Fibroblast of peridontal ligament (primary cell): ENCODE measurements around the gene OBSCN.
A peak's percentile ranks its signal among the peaks of the same experiment; 100 is the strongest.

ENCODE experiments used
- DNase-seq: peaks from one replicate; pipeline ENCODE4 v3.0.0-alpha.2; 2010; ENCODE audit errors: extremely low read depth

OBSCN gene

GRCh38 chr1:228368801-228369607 lies 161.2 kb downstream of the OBSCN start:
- DNase-seq, result no peak

GRCh38 chr1:228369608-228370438 lies 162.0 kb downstream of the OBSCN start:
- DNase-seq, result no peak

- DNase-seq, result no peak
Measured at GRCh38 chr1:228370439-228370940, 162.6 kb downstream of the OBSCN start.

GRCh38 chr1:228370941-228371740 lies 163.3 kb downstream of the OBSCN start:
- DNase-seq, result no peak

- DNase-seq, result no peak
Measured at GRCh38 chr1:228371741-228372182, 163.9 kb downstream of the OBSCN start.

GRCh38 chr1:228372183-228373003 lies 164.5 kb downstream of the OBSCN start:
- no peak for DNase-seq

GRCh38 chr1:228373004-228373680 lies 165.3 kb downstream of the OBSCN start:
- no peak for DNase-seq

GRCh38 chr1:228373681-228374571 lies 166.1 kb downstream of the OBSCN start:
- no peak for DNase-seq

GRCh38 chr1:228374711-228375577 lies 167.1 kb downstream of the OBSCN start:
- DNase-seq, result peak; percentile 100

- no peak for DNase-seq
Measured at GRCh38 chr1:228375578-228376261, 167.9 kb downstream of the OBSCN start.

- peak; percentile 25 for DNase-seq
Measured at GRCh38 chr1:228376262-228376628, 168.4 kb downstream of the OBSCN start.

GRCh38 chr1:228376651-228377631 lies 169.1 kb downstream of the OBSCN start:
- DNase-seq, result no peak

GRCh38 chr1:228377664-228378089 lies 169.8 kb downstream of the OBSCN start:
- no peak for DNase-seq

- DNase-seq, result peak; percentile 80
Measured at GRCh38 chr1:228378090-228378872, 170.4 kb downstream of the OBSCN start.

- DNase-seq, result peak; percentile 24
Measured at GRCh38 chr1:228378873-228379460, 171.1 kb downstream of the OBSCN start.
